H9 (cell line): ENCODE results near the gene DRD4. TPM values are rescaled to one million over a fixed set of nuclear protein-coding genes. Genes with fewer than 3 reads are reported as not detected.

Experiments
- DNase-seq: peaks from one replicate; pipeline ENCODE4 v3.0.0-alpha.2; 2017
- H2AFZ ChIP-seq: one replicate; pipeline ENCODE4 v1.6.1; 2013; ENCODE audit warnings: mild to moderate bottlenecking, low read length, control low read depth, moderate library complexity
- H2AK5ac ChIP-seq: 2 replicates; pipeline ENCODE4 v1.6.1; 2013; ENCODE audit warnings: low read length, control low read depth, mixed read lengths; ENCODE audit not compliant: insufficient read length
- H2BK120ac ChIP-seq: one replicate; pipeline ENCODE4 v1.6.1; 2013; ENCODE audit warnings: low read depth, mild to moderate bottlenecking, low read length, control low read depth, inconsistent platforms; ENCODE audit not compliant: poor library complexity, severe bottlenecking
- H2BK12ac ChIP-seq: 2 replicates; pipeline ENCODE4 v1.6.1; 2013; ENCODE audit warnings: low read length, control low read depth, mixed read lengths, low read depth; ENCODE audit not compliant: insufficient read length
- H2BK15ac ChIP-seq: 2 replicates; pipeline ENCODE4 v1.6.1; 2013; ENCODE audit warnings: low read depth, low read length, control low read depth
- H2BK20ac ChIP-seq: one replicate; pipeline ENCODE4 v1.6.1; 2013; ENCODE audit warnings: low read depth, mild to moderate bottlenecking, low read length, control low read depth, inconsistent platforms; ENCODE audit not compliant: poor library complexity, severe bottlenecking
- H2BK5ac ChIP-seq: 2 replicates; pipeline ENCODE4 v1.6.1; 2013; ENCODE audit warnings: low read length, control low read depth, mixed read lengths; ENCODE audit not compliant: insufficient read length
- H3K14ac ChIP-seq: 2 replicates; pipeline ENCODE4 v1.6.1; 2013; ENCODE audit warnings: low read length, control low read depth; ENCODE audit not compliant: insufficient read depth
- H3K18ac ChIP-seq: 2 replicates; pipeline ENCODE4 v1.6.1; 2013; ENCODE audit warnings: low read depth, mild to moderate bottlenecking, mixed read lengths, low read length, control low read depth; ENCODE audit not compliant: insufficient read length
- H3K23ac ChIP-seq: 2 replicates; pipeline ENCODE4 v1.6.1; 2013; ENCODE audit warnings: low read length, control low read depth, mixed read lengths, low read depth; ENCODE audit not compliant: insufficient read length
- H3K23me2 ChIP-seq: 2 replicates; pipeline ENCODE4 v1.6.1; 2013; ENCODE audit warnings: low read depth, mild to moderate bottlenecking, mixed read lengths, low read length, control low read depth; ENCODE audit not compliant: insufficient read length, poor library complexity, severe bottlenecking
- H3K27ac ChIP-seq: 2 replicates; pipeline ENCODE4 v1.5.1; 2013; ENCODE audit warnings: low read length, control low read depth, mixed read lengths, low read depth; ENCODE audit not compliant: insufficient read length
- H3K27me3 ChIP-seq: 2 replicates; pipeline ENCODE4 v1.6.1; 2013; ENCODE audit warnings: low read length, control low read depth, inconsistent platforms; ENCODE audit not compliant: insufficient read depth
- H3K4ac ChIP-seq: 2 replicates; pipeline ENCODE4 v1.6.1; 2013; ENCODE audit warnings: low read depth, mild to moderate bottlenecking, control low read depth, inconsistent platforms, low read length, moderate library complexity
- H3K4me1 ChIP-seq: 2 replicates; pipeline ENCODE4 v1.6.1; 2013; ENCODE audit warnings: low read length, control low read depth, inconsistent platforms; ENCODE audit not compliant: insufficient read depth
- H3K4me2 ChIP-seq: 2 replicates; pipeline ENCODE4 v1.6.1; 2013; ENCODE audit warnings: low read length, control low read depth, mixed read lengths; ENCODE audit not compliant: insufficient read length, insufficient read depth
- H3K56ac ChIP-seq: 2 replicates; pipeline ENCODE4 v1.6.1; 2013; ENCODE audit warnings: low read depth, mild to moderate bottlenecking, mixed read lengths, low read length, control low read depth; ENCODE audit not compliant: insufficient read length
- H3K79me1 ChIP-seq: 2 replicates; pipeline ENCODE4 v1.6.1; 2013; ENCODE audit warnings: low read depth, mild to moderate bottlenecking, moderate library complexity, low read length, control low read depth, inconsistent platforms; ENCODE audit not compliant: insufficient read depth, poor library complexity, severe bottlenecking
- H3K79me2 ChIP-seq: 2 replicates; pipeline ENCODE4 v1.6.1; 2013; ENCODE audit warnings: low read length, control low read depth, inconsistent platforms; ENCODE audit not compliant: insufficient read depth
- H3K9ac ChIP-seq: 2 replicates; pipeline ENCODE4 v1.6.1; 2013; ENCODE audit warnings: low read length, control low read depth, mixed read lengths; ENCODE audit not compliant: insufficient read length; ENCODE audit errors: extremely low read depth
- H3K9me3 ChIP-seq: one replicate; pipeline ENCODE4 v1.6.1; 2013; ENCODE audit warnings: low read depth, low read length, inconsistent platforms; ENCODE audit not compliant: control insufficient read depth
- H3T11ph ChIP-seq: one replicate; pipeline ENCODE4 v1.6.1; 2013; ENCODE audit warnings: mild to moderate bottlenecking, low read length, control low read depth, inconsistent platforms
- H4K20me1 ChIP-seq: one replicate; pipeline ENCODE4 v1.6.1; 2013; ENCODE audit not compliant: control insufficient read depth, insufficient read length, insufficient read depth
- H4K5ac ChIP-seq: 2 replicates; pipeline ENCODE4 v1.6.1; 2013; ENCODE audit warnings: low read depth, mild to moderate bottlenecking, mixed read lengths, low read length, control low read depth; ENCODE audit not compliant: insufficient read length
- H4K8ac ChIP-seq: replicated peaks from 2 replicates; pipeline ENCODE4 v1.6.1; 2013; ENCODE audit warnings: low read length, control low read depth, mixed read lengths, low read depth; ENCODE audit not compliant: insufficient read length
- H4K91ac ChIP-seq: 2 replicates; pipeline ENCODE4 v1.6.1; 2013; ENCODE audit warnings: low read depth, mild to moderate bottlenecking, moderate library complexity, mixed read lengths, low read length, control low read depth; ENCODE audit not compliant: insufficient read length
- H3K27ac Mint-ChIP-seq, 3 experiments: 2 replicates in 2 of 3; 3 replicates in 1 of 3; pipeline ENCODE4 v1.8.0; 2020 to 2021; ENCODE audit warnings: mixed read lengths in 3 of 3, mild to moderate bottlenecking in 1 of 3, moderate library complexity in 1 of 3
- H3K27me3 Mint-ChIP-seq: 2 replicates; pipeline ENCODE4 v1.8.0; 2021; ENCODE audit warnings: low read depth, mild to moderate bottlenecking, moderate library complexity, mixed read lengths
- H3K36me3 Mint-ChIP-seq, 3 experiments: 2 replicates in 2 of 3; 3 replicates in 1 of 3; pipeline ENCODE4 v1.8.0; 2020 to 2021; ENCODE audit warnings: low read depth in 3 of 3, mixed read lengths in 3 of 3; ENCODE audit not compliant: insufficient read depth in 1 of 3
- H3K4me1 Mint-ChIP-seq, 2 experiments: 2 replicates each; pipeline ENCODE4 v1.8.0; 2020; ENCODE audit warnings: mixed read lengths in 2 of 2
- H3K4me3 Mint-ChIP-seq, 2 experiments: 2 replicates in 1 of 2; 3 replicates in 1 of 2; pipeline ENCODE4 v1.8.0; 2020 to 2021; ENCODE audit warnings: mild to moderate bottlenecking in 2 of 2, mixed read lengths in 2 of 2, moderate library complexity in 1 of 2
- H3K9me3 Mint-ChIP-seq, 2 experiments: 2 replicates in 1 of 2; 3 replicates in 1 of 2; pipeline ENCODE4 v1.8.0; 2020; ENCODE audit warnings: mild to moderate bottlenecking in 2 of 2, mixed read lengths in 2 of 2, moderate library complexity in 1 of 2
- WGBS: extraction: QIAGEN DNeasy Blood & Tissue Kit; methylation state at CpG from one replicate; pipeline ENCODE4 v1.1.7; 2013; ENCODE audit warnings: missing lambda C conversion rate, low lambda C conversion rate, mixed read lengths; ENCODE audit not compliant: insufficient read length; ENCODE audit errors: extremely low coverage; 5-methylcytosine and 5-hydroxymethylcytosine counted together
- total RNA-seq: library from RNA; stranded (reverse); gene quantifications from 2 replicates; pipeline ENCODE4 v1.2.1, GENCODE V29; 2021
- TF ChIP-seq, protein P1 (sequence below): fragments of 200-600 bp; sonication (generic); conservative IDR thresholded peaks from 3 replicates; pipeline ENCODE4 v1.8.0; 2021; ENCODE audit warnings: antibody characterized with exemption, mild to moderate bottlenecking

DRD4 gene
- total RNA-seq, 1 experiment from 2014 or later, result 6.8 TPM

DNA sequence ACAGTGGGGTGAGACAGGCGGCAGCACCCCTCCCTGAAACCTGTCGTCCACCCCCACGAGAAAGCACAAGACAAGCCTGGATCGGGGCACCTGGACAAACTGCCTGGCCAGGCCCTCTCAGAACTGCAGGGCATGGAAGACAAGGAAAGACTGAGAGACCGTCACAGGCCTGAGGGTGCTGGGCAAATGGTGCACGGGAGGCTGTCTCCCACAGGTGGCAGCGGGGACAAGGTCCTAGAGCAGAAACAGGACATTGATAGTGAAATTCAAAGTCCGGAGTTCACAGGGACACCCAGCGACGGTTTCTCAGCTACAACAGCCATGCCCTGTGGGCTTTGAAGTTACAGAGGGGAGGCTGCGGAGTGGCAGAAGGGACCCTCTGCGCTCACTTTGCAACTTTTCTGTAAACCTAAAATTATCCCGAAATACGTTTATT lies 20.6 kb downstream of the DRD4 start:
- Histone ChIP-seq H3K4me1 (no peaks in the 10 kb centered on the region), H3K79me2 (no peaks in the 10 kb centered on the region), H4K20me1 (no peaks in the 10 kb centered on the region), H2BK20ac (no peak overlapping the region), H2BK5ac (no peak overlapping the region), H3K79me1 (no peaks in the 10 kb centered on the region), H3K27me3 (no peaks in the 10 kb centered on the region), H3K27ac (no peak overlapping the region), H3K23me2 (no peaks in the 10 kb centered on the region), H3K56ac (no peak overlapping the region), H3K9ac (no peak overlapping the region), H3K4me2 (no peak overlapping the region), H2AK5ac (no peak overlapping the region), H3K9me3 (no peaks in the 10 kb centered on the region), H2BK120ac (no peak overlapping the region), H3T11ph (no peak overlapping the region), H3K23ac (no peak overlapping the region), H2AFZ (no peak overlapping the region), H4K5ac (no peak overlapping the region), H2BK15ac (peak overlapping the region; percentile 75; the same call in 1 of the 2 replicates), H4K91ac (no peak overlapping the region), H2BK12ac (no peak overlapping the region), H3K14ac (no peak overlapping the region), H3K18ac (no peak overlapping the region), H3K4ac (no peak overlapping the region), H4K8ac (no peak overlapping the region)
- no peak for DNase-seq
- no CpG with 5 or more reads among the region's 14 CpGs for WGBS
- no peaks in the 10 kb centered on the region for H3K27me3 Mint-ChIP-seq
- peaks cover 5 to 46% (median 21%) of the 10 kb centered on the region in 3 experiments; a peak in 6 of 7 replicates for H3K36me3 Mint-ChIP-seq
- no peaks in the 10 kb centered on the region for H3K4me1 Mint-ChIP-seq
- TF ChIP-seq, protein P1, sequence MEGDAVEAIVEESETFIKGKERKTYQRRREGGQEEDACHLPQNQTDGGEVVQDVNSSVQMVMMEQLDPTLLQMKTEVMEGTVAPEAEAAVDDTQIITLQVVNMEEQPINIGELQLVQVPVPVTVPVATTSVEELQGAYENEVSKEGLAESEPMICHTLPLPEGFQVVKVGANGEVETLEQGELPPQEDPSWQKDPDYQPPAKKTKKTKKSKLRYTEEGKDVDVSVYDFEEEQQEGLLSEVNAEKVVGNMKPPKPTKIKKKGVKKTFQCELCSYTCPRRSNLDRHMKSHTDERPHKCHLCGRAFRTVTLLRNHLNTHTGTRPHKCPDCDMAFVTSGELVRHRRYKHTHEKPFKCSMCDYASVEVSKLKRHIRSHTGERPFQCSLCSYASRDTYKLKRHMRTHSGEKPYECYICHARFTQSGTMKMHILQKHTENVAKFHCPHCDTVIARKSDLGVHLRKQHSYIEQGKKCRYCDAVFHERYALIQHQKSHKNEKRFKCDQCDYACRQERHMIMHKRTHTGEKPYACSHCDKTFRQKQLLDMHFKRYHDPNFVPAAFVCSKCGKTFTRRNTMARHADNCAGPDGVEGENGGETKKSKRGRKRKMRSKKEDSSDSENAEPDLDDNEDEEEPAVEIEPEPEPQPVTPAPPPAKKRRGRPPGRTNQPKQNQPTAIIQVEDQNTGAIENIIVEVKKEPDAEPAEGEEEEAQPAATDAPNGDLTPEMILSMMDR, result no peak
- H3K27ac Mint-ChIP-seq, result no peak overlapping the region; a peak in 1 of 7 replicates
- no peaks in the 10 kb centered on the region for H3K9me3 Mint-ChIP-seq
- no peak overlapping the region for H3K4me3 Mint-ChIP-seq
